Transverse colon (tissue), 4 donors: Measurements from ENCODE around the gene MLST8.

Experiments
- CTCF ChIP-seq, 5 experiments: fragments of 200-600 bp in 3 of 5; fragments of 450-650 bp in 2 of 5; sonication (generic) in 3 of 5; IDR thresholded peaks; 1 replicate in 2 of 5; 2 replicates in 3 of 5; pipeline ENCODE4 v1.5.1; 2016 to 2017; ENCODE audit warnings: antibody characterized with exemption in 5 of 5, inconsistent platforms in 3 of 5, mild to moderate bottlenecking in 2 of 5, moderate library complexity in 1 of 5
- POLR2A ChIP-seq: fragments of 450-650 bp; IDR thresholded peaks from one replicate; pipeline ENCODE4 v1.6.1; 2016; ENCODE audit warnings: antibody characterized with exemption, mild to moderate bottlenecking, moderate library complexity
- POLR2AphosphoS5 ChIP-seq, 3 donors: sonication (generic); formaldehyde crosslinking; IDR thresholded peaks; one replicate each; pipeline ENCODE4 v1.6.1; 2016; ENCODE audit warnings: antibody characterized with exemption in 3 of 3

- no peak for TF ChIP-seq POLR2A
- TF ChIP-seq POLR2AphosphoS5 (IDR thresholded peaks at IDR 0.05): no peak
- no peak for TF ChIP-seq CTCF (IDR thresholded peaks at IDR 0.05)
These were observed 32.4 kb upstream of the MLST8 start for GRCh38 chr16:2172688-2173335.
